ENCODE results near the gene PTPRF.
"Not testable (repeated sequence)": the region's sequence is repeated elsewhere in the genome, so short reads cannot be mapped to it uniquely, and the experiment has no call there.

PTPRF gene

GRCh38 chr1:43530483-43531106 lies at the start of gene PTPRF:
Gene PTPRF, plus strand, starts transcription at chr1:43530883. Its CDS starts 14,193 bp downstream, at chr1:43545076.
- DNase-seq (ENCODE audit: low read depth in 2 of 3, low spot score in 1 of 3): peak in 2 of 3 donors; percentile 10 to 19

- no peak for DNase-seq (ENCODE audit: low read depth in 2 of 3, low spot score in 1 of 3)
Measured at GRCh38 chr1:43481491-43481890, 49.2 kb upstream of the PTPRF start.

GRCh38 chr1:43482215-43482614 lies 48.5 kb upstream of the PTPRF start:
- no peak for DNase-seq (ENCODE audit: low read depth in 2 of 3, low spot score in 1 of 3)

- DNase-seq (ENCODE audit: low read depth in 2 of 3, low spot score in 1 of 3): no peak
Measured at GRCh38 chr1:43484367-43484766, 46.3 kb upstream of the PTPRF start.

GRCh38 chr1:43488165-43488564 lies 42.5 kb upstream of the PTPRF start:
- no peak for DNase-seq (ENCODE audit: low read depth in 2 of 3, low spot score in 1 of 3)

- no peak for DNase-seq (ENCODE audit: low read depth in 2 of 3, low spot score in 1 of 3)
Measured at GRCh38 chr1:43491061-43491460, 39.6 kb upstream of the PTPRF start.

GRCh38 chr1:43492826-43493225 lies 37.9 kb upstream of the PTPRF start:
- DNase-seq (ENCODE audit: low read depth in 2 of 3, low spot score in 1 of 3): no peak

GRCh38 chr1:43493661-43494450 lies 36.8 kb upstream of the PTPRF start:
- no peak for DNase-seq (ENCODE audit: low read depth in 2 of 3, low spot score in 1 of 3)

- no peak for DNase-seq (ENCODE audit: low read depth in 2 of 3, low spot score in 1 of 3)
Measured at GRCh38 chr1:43495204-43495603, 35.5 kb upstream of the PTPRF start.

GRCh38 chr1:43499898-43500297 lies 30.8 kb upstream of the PTPRF start:
- DNase-seq (ENCODE audit: low read depth in 2 of 3, low spot score in 1 of 3): no peak

GRCh38 chr1:43501806-43502205 lies 28.9 kb upstream of the PTPRF start:
- DNase-seq (ENCODE audit: low read depth in 2 of 3, low spot score in 1 of 3): not testable (repeated sequence)

GRCh38 chr1:43503534-43503933 lies 27.1 kb upstream of the PTPRF start:
- DNase-seq (ENCODE audit: low read depth in 2 of 3, low spot score in 1 of 3): no peak

- DNase-seq (ENCODE audit: low read depth in 2 of 3, low spot score in 1 of 3): no peak
Measured at GRCh38 chr1:43505077-43505780, 25.5 kb upstream of the PTPRF start.

GRCh38 chr1:43506233-43506632 lies 24.4 kb upstream of the PTPRF start:
- DNase-seq (ENCODE audit: low read depth in 2 of 3, low spot score in 1 of 3): no peak

- DNase-seq (ENCODE audit: low read depth in 2 of 3, low spot score in 1 of 3): no peak
Measured at GRCh38 chr1:43507296-43508295, 23.1 kb upstream of the PTPRF start.

GRCh38 chr1:43509007-43509739 lies 21.5 kb upstream of the PTPRF start:
- no peak for DNase-seq (ENCODE audit: low read depth in 2 of 3, low spot score in 1 of 3)

GRCh38 chr1:43509740-43510375 lies 20.8 kb upstream of the PTPRF start:
- peak in 1 of 3 donors; percentile 29 for DNase-seq (ENCODE audit: low read depth in 2 of 3, low spot score in 1 of 3)

GRCh38 chr1:43510621-43511020 lies 20.1 kb upstream of the PTPRF start:
- no peak for DNase-seq (ENCODE audit: low read depth in 2 of 3, low spot score in 1 of 3)

GRCh38 chr1:43511394-43511793 lies 19.3 kb upstream of the PTPRF start:
- DNase-seq (ENCODE audit: low read depth in 2 of 3, low spot score in 1 of 3): no peak

GRCh38 chr1:43512133-43512532 lies 18.6 kb upstream of the PTPRF start:
- no peak for DNase-seq (ENCODE audit: low read depth in 2 of 3, low spot score in 1 of 3)
